Measurements from ENCODE around the gene OTC. TPM values are rescaled to one million over a fixed set of nuclear protein-coding genes. Genes with fewer than 3 reads are reported as not detected.
A peak's percentile ranks its signal among the peaks of the same experiment; 100 is the strongest.

The OTC gene
- total RNA-seq, 4 donors from 2014 or later, result 0.15 to 0.57 TPM; not detected in 2

- intact Hi-C loops (cut with DNase I), result no loop called here
- Histone ChIP-seq H3K4me1 (no peaks in the 10 kb centered on the region), H3K27ac (no peak overlapping the region), H3K36me3 (no peaks in the 10 kb centered on the region), H3K9me3 (no peaks in the 10 kb centered on the region), H3K4me3 (no peak overlapping the region), H3K27me3 (no peaks in the 10 kb centered on the region)
- TF ChIP-seq POLR2A (IDR thresholded peaks at IDR 0.05) (no peak), CTCF (IDR thresholded peaks at IDR 0.05) (no peak)
- DNase-seq, result no peak
- WGBS, 2 donors, result 50 to 93% methylated on average over 1 to 7 of the region's 8 CpGs
These were observed 4.0 kb downstream of the OTC start for GRCh38 chrX:38356401-38356800.

GRCh38 chrX:38357747-38358673 lies 5.6 kb downstream of the OTC start:
- intact Hi-C loops (cut with DNase I), result no loop called here
- WGBS, 2 donors, result 50 to 53% methylated on average over 4 of the region's 4 CpGs
- Histone ChIP-seq H3K4me3 (no peak overlapping the region), H3K9me3 (no peaks in the 10 kb centered on the region), H3K27ac (peak overlapping the region in 1 of 4 donors; percentile 13), H3K36me3 (no peaks in the 10 kb centered on the region), H3K27me3 (no peaks in the 10 kb centered on the region), H3K4me1 (no peaks in the 10 kb centered on the region)
- DNase-seq, result no peak
- TF ChIP-seq POLR2A (IDR thresholded peaks at IDR 0.05) (no peak), CTCF (IDR thresholded peaks at IDR 0.05) (no peak)

- Histone ChIP-seq H3K36me3 (no peaks in the 10 kb centered on the region), H3K27me3 (no peaks in the 10 kb centered on the region), H3K4me1 (no peaks in the 10 kb centered on the region), H3K27ac (no peak overlapping the region), H3K4me3 (no peak overlapping the region), H3K9me3 (no peaks in the 10 kb centered on the region)
- TF ChIP-seq POLR2A (IDR thresholded peaks at IDR 0.05) (no peak), CTCF (IDR thresholded peaks at IDR 0.05) (no peak)
- no peak for DNase-seq
- intact Hi-C loops (cut with DNase I), result no loop called here
These were observed 10.6 kb downstream of the OTC start for GRCh38 chrX:38363046-38363445.

GRCh38 chrX:38365954-38366353 lies 13.6 kb downstream of the OTC start:
- no peak for DNase-seq
- H3K9me3 ChIP-seq, result no peaks in the 10 kb centered on the region
- H3K4me3 ChIP-seq, result no peak overlapping the region
- TF ChIP-seq CTCF (IDR thresholded peaks at IDR 0.05) (no peak), POLR2A (IDR thresholded peaks at IDR 0.05) (no peak)
- H3K36me3 ChIP-seq, result no peaks in the 10 kb centered on the region
- no peak overlapping the region for H3K27ac ChIP-seq
- no peaks in the 10 kb centered on the region for H3K4me1 ChIP-seq
- WGBS, 2 donors, result 32 to 79% methylated on average over 3 of the region's 3 CpGs
- intact Hi-C loops (cut with DNase I), result no loop called here
- H3K27me3 ChIP-seq, result no peaks in the 10 kb centered on the region

GRCh38 chrX:38368774-38369173 lies 16.4 kb downstream of the OTC start:
- intact Hi-C loops (cut with DNase I), result no loop called here
- 36 to 55% methylated on average over 1 to 2 of the region's 2 CpGs for whole genome bisulfite sequencing, 2 donors
- H3K9me3 ChIP-seq, result no peaks in the 10 kb centered on the region
- no peak for DNase-seq
- H3K27ac ChIP-seq, result no peak overlapping the region
- H3K4me1 ChIP-seq, result no peaks in the 10 kb centered on the region
- no peak overlapping the region for H3K4me3 ChIP-seq
- no peak for TF ChIP-seq POLR2A (IDR thresholded peaks at IDR 0.05)
- TF ChIP-seq CTCF (IDR thresholded peaks at IDR 0.05), result no peak
- H3K27me3 ChIP-seq, result no peaks in the 10 kb centered on the region
- H3K36me3 ChIP-seq, result no peaks in the 10 kb centered on the region

Measured in esophagus squamous epithelium (tissue), 5 donors.